Gastrocnemius medialis (tissue), 4 donors: Measurements from ENCODE around the gene CHST3. TPM values are rescaled to one million over a fixed set of nuclear protein-coding genes. Genes with fewer than 3 reads are reported as not detected.
A peak's percentile ranks its signal among the peaks of the same experiment; 100 is the strongest.

Experiments
- ATAC-seq, 2 donors: fragments of 150-250 bp; one replicate each; pipeline ENCODE4 v1.9.1; 2016
- DNase-seq, 2 donors: peaks; one replicate each; pipeline ENCODE4 v3.0.0-alpha.2; 2019
- H3K27ac ChIP-seq, 4 donors: fragments of 200-600 bp; sonication (generic); 1 replicate in 1 of 4; 2 replicates in 3 of 4; pipeline ENCODE4 v1.5.1; 2016 to 2018; ENCODE audit warnings: mild to moderate bottlenecking in 2 of 4, moderate library complexity in 1 of 4
- H3K27me3 ChIP-seq, 3 donors: fragments of 200-600 bp; sonication (generic) in 2 of 3; 1 replicate in 1 of 3; 2 replicates in 2 of 3; pipeline versions ENCODE4 v1.5.1 to v1.6.0; 2016 to 2019; ENCODE audit warnings: mild to moderate bottlenecking in 1 of 3, moderate library complexity in 1 of 3
- H3K36me3 ChIP-seq, 2 donors: fragments of 200-600 bp; sonication (generic) in 1 of 2; one replicate each; pipeline ENCODE4 v1.5.1; 2017 to 2018
- H3K4me1 ChIP-seq, 2 donors: fragments of 200-600 bp; sonication (generic) in 1 of 2; one replicate each; pipeline ENCODE4 v1.5.1; 2016 to 2017; ENCODE audit warnings: mild to moderate bottlenecking in 2 of 2
- H3K4me3 ChIP-seq, 4 donors: fragments of 200-600 bp; sonication (generic) in 3 of 4; 1 replicate in 1 of 4; 2 replicates in 3 of 4; pipeline ENCODE4 v1.5.1; 2016 to 2019; ENCODE audit warnings: mild to moderate bottlenecking in 2 of 4
- H3K9me3 ChIP-seq, 3 donors: fragments of 200-600 bp; sonication (generic) in 2 of 3; 1 replicate in 1 of 3; 2 replicates in 2 of 3; pipeline ENCODE4 v1.5.1; 2016 to 2019
- CTCF ChIP-seq, 5 experiments: fragments of 450-650 bp in 3 of 5; fragments of 200-600 bp in 2 of 5; sonication (generic) in 2 of 5; IDR thresholded peaks in 4 of 5; conservative IDR thresholded peaks in 1 of 5; 1 replicate in 4 of 5; 2 replicates in 1 of 5; pipeline ENCODE4 v1.5.1; 2016 to 2019; ENCODE audit warnings: antibody characterized with exemption in 5 of 5, mild to moderate bottlenecking in 3 of 5, moderate library complexity in 3 of 5
- POLR2A ChIP-seq, 2 donors: fragments of 450-650 bp; IDR thresholded peaks; one replicate each; pipeline ENCODE4 v1.6.1; 2017; ENCODE audit warnings: antibody characterized with exemption in 2 of 2, mild to moderate bottlenecking in 2 of 2, moderate library complexity in 2 of 2
- in situ Hi-C, 4 donors: fragments of 200-750 bp; cut with MboI; loops; one replicate each; pipeline versions ENCODE4 v1.15.0 to v1.8.0; 2017; ENCODE audit warnings: low sequenced_read_pairs in 4 of 4
- intact Hi-C: fragments of 100-400 bp; cut with DNase I; formaldehyde crosslinking; loops from one replicate; pipeline ENCODE4 v1.15.1; 2023; ENCODE audit warnings: low total_unique reads
- total RNA-seq, 4 donors: library from RNA; depleted of rRNA; stranded (reverse); fragments of >200 nt; gene quantifications; one replicate each; pipeline versions ENCODE4 v1.1.0 to v1.2.3, GENCODE V29; 2016

CHST3 gene
- total RNA-seq, 4 donors from 2014 or later, result 11.5 to 31.6 (median 16.3) TPM

DNA sequence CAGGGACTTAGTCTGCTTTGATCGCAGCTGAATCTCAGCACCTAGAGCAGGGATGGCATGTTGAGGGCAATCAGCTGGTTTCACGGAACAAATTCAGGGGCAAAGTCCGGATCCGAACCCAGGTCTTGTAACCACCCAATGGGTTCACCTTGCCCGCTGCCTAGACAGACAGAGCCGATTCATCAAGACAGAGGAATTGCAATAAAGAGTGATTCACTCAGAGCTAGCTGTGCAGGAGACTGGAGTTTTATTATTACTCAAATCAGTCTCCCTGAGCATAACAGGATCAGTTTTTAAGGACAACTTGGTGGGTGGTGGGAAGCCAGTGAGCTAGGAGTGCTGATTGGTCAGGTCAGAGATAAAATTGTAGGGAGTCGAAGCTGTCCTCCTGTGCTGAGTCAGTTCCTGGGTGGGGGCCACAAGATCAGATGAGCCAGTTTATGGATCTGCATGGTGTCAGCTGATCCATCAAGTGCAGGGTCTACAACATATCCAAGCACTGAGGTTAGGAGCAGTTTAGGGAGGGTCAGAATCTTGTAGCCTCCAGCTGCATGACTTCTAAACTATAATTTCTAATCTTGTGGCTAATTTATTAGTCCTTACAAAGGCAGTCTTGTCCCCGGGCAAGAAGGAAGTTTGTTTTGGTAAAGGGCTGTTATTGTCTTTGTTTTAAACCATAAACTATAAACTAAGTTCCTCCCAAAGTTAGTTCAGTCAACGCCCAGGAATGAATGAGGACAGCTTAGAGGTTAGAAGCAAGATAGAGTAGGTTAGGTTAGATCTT, 43.5 kb upstream of the CHST3 start:
- peaks cover 0 to 8% of the 10 kb centered on the region in 2 donors for H3K4me1 ChIP-seq
- in situ Hi-C loops (no loop called here), intact Hi-C loops (no loop called here)
- ATAC-seq (no peak), DNase-seq (no peak)
- TF ChIP-seq POLR2A (IDR thresholded peaks at IDR 0.05) (no peak), CTCF (IDR thresholded peaks at IDR 0.05 in 4 of 5, conservative IDR thresholded peaks at IDR 0.05 in 1 of 5) (no peak)
- H3K36me3 ChIP-seq, result no peaks in the 10 kb centered on the region
- no peaks in the 10 kb centered on the region for H3K9me3 ChIP-seq
- no peak overlapping the region for H3K27ac ChIP-seq
- no peaks in the 10 kb centered on the region for H3K27me3 ChIP-seq
- H3K4me3 ChIP-seq, result no peak overlapping the region

- Histone ChIP-seq H3K4me1 (peaks cover 0 to 8% of the 10 kb centered on the region in 2 donors), H3K4me3 (no peak overlapping the region), H3K36me3 (no peaks in the 10 kb centered on the region), H3K27ac (no peak overlapping the region), H3K27me3 (no peaks in the 10 kb centered on the region), H3K9me3 (no peaks in the 10 kb centered on the region)
- TF ChIP-seq POLR2A (IDR thresholded peaks at IDR 0.05) (no peak), CTCF (IDR thresholded peaks at IDR 0.05 in 4 of 5, conservative IDR thresholded peaks at IDR 0.05 in 1 of 5) (no peak)
- no peak for ATAC-seq
- in situ Hi-C loops, result no loop called here
- DNase-seq, result peak in 1 of 2 donors; percentile 36
- intact Hi-C loops, result no loop called here
Observed at GRCh38 chr10:71921324-71922027, 42.7 kb upstream of the CHST3 start.

DNA sequence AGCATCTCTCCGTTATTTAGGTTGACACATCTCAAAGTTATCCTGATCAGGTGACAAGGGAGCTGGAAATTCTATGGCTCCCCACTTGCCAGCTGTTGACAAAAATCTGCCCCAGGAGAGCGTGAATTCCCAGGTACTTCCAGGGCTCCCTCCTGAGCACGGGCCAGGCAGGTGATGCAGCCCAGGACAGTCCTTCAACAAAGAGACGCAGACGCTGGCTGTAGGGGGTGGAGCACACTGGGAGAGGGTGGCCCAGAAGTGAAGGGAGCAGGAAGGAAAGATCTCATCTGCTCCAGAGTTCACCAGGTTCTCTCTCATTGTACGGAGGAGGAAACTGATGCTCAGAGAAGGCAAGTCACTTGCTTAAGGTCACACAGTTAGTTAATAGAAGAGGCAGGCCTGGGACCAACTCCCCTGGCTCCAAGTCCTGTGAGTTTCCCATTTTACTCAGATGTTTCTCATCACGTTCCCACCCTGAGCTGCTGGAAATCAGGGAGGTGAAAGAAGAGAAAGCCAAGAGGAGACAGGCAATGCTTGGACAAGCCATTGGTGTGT, 41.0 kb upstream of the CHST3 start:
- H3K9me3 ChIP-seq, result no peaks in the 10 kb centered on the region
- no peak for ATAC-seq
- in situ Hi-C loops, result no loop called here

DNA sequence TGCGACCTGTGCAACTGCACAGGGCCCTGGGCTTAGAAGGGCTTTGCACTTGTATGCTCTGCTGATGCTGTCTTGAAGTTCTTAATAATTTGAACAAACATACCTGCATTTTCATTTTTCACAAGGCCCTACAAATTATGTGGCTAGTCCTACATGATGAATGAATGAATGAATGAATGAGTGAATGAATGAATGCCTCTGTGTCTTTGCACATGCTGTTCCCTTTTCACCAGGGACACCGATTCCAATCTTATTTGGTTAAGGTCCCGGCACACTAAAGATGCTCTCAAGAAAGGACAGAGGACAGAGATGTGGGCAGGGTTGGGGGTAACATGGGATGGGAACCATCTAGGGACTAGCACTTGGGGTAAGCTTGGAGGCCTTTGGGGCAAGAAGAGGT, 39.4 kb upstream of the CHST3 start:
- Histone ChIP-seq H3K4me3 (no peak overlapping the region), H3K27me3 (no peaks in the 10 kb centered on the region), H3K36me3 (no peaks in the 10 kb centered on the region), H3K9me3 (no peaks in the 10 kb centered on the region), H3K4me1 (peaks cover 0 to 8% of the 10 kb centered on the region in 2 donors), H3K27ac (no peak overlapping the region)
- no peak for DNase-seq
- intact Hi-C loops (no loop called here), in situ Hi-C loops (no loop called here)
- no peak for ATAC-seq
- TF ChIP-seq CTCF (IDR thresholded peaks at IDR 0.05 in 4 of 5, conservative IDR thresholded peaks at IDR 0.05 in 1 of 5), result no peak
- no peak for TF ChIP-seq POLR2A (IDR thresholded peaks at IDR 0.05)

More for the DNA sequence above, 41.0 kb upstream of the CHST3 start:
- intact Hi-C loops, result no loop called here
- Histone ChIP-seq H3K36me3 (no peaks in the 10 kb centered on the region), H3K4me3 (no peak overlapping the region), H3K4me1 (peaks cover 0 to 8% of the 10 kb centered on the region in 2 donors), H3K27me3 (no peaks in the 10 kb centered on the region), H3K27ac (no peak overlapping the region)
- DNase-seq, result no peak
- TF ChIP-seq CTCF (IDR thresholded peaks at IDR 0.05 in 4 of 5, conservative IDR thresholded peaks at IDR 0.05 in 1 of 5) (no peak), POLR2A (IDR thresholded peaks at IDR 0.05) (no peak)
